ENCODE results near the gene ZNF524. TPM values are rescaled to one million over a fixed set of nuclear protein-coding genes. Genes with fewer than 3 reads are reported as not detected.
A peak's percentile ranks its signal among the peaks of the same experiment; 100 is the strongest.

ZNF524 gene
- polyA plus RNA-seq, 2 donors: 24.6 to 30.5 TPM

- Histone ChIP-seq H3K27ac (ENCODE audit: low read depth in 2 of 2, low read length in 1 of 2) (no peak overlapping the region), H3K36me3 (ENCODE audit: control insufficient read depth in 2 of 2, insufficient read depth in 2 of 2, low read length in 1 of 2) (peaks cover 0 to 12% of the 10 kb centered on the region in 2 donors), H3K4me1 (ENCODE audit: control insufficient read depth in 2 of 2, insufficient read depth in 2 of 2, low read length in 1 of 2) (peaks cover 0 to 1% of the 10 kb centered on the region in 2 donors), H3K27me3 (ENCODE audit: control insufficient read depth in 1 of 2, insufficient read depth in 2 of 2, low read length in 2 of 2) (no peaks in the 10 kb centered on the region), H3K4me3 (ENCODE audit: low read depth in 1 of 2, low read length in 2 of 2) (no peak overlapping the region), H3K9me3 (ENCODE audit: control insufficient read depth in 2 of 2, insufficient read depth in 1 of 2, low read depth in 1 of 2, low read length in 1 of 2) (no peaks in the 10 kb centered on the region)
- 95 to 96% methylated on average over 55 of the region's 55 CpGs for WGBS, 2 donors
These were observed 21.7 kb downstream of the ZNF524 start for GRCh38 chr19:55621673-55622231.

- WGBS, 2 donors: 93 to 95% methylated on average over 40 of the region's 40 CpGs
- Histone ChIP-seq H3K27me3 (ENCODE audit: control insufficient read depth in 1 of 2, insufficient read depth in 2 of 2, low read length in 2 of 2) (no peaks in the 10 kb centered on the region), H3K4me3 (ENCODE audit: low read depth in 1 of 2, low read length in 2 of 2) (no peak overlapping the region), H3K27ac (ENCODE audit: low read depth in 2 of 2, low read length in 1 of 2) (no peak overlapping the region), H3K4me1 (ENCODE audit: control insufficient read depth in 2 of 2, insufficient read depth in 2 of 2, low read length in 1 of 2) (peaks cover 0 to 1% of the 10 kb centered on the region in 2 donors), H3K36me3 (ENCODE audit: control insufficient read depth in 2 of 2, insufficient read depth in 2 of 2, low read length in 1 of 2) (peaks cover 0 to 9% of the 10 kb centered on the region in 2 donors), H3K9me3 (ENCODE audit: control insufficient read depth in 2 of 2, insufficient read depth in 1 of 2, low read depth in 1 of 2, low read length in 1 of 2) (no peaks in the 10 kb centered on the region)
These were observed 22.3 kb downstream of the ZNF524 start for GRCh38 chr19:55622242-55622969.

- H3K27ac ChIP-seq (ENCODE audit: low read depth in 2 of 2, low read length in 1 of 2): no peak overlapping the region
- 93 to 98% methylated on average over 7 of the region's 7 CpGs for WGBS, 2 donors
- peaks cover 0 to 1% of the 10 kb centered on the region in 2 donors for H3K4me1 ChIP-seq (ENCODE audit: control insufficient read depth in 2 of 2, insufficient read depth in 2 of 2, low read length in 1 of 2)
- H3K27me3 ChIP-seq (ENCODE audit: control insufficient read depth in 1 of 2, insufficient read depth in 2 of 2, low read length in 2 of 2): no peaks in the 10 kb centered on the region
- H3K4me3 ChIP-seq (ENCODE audit: low read depth in 1 of 2, low read length in 2 of 2): no peak overlapping the region
- no peaks in the 10 kb centered on the region for H3K9me3 ChIP-seq (ENCODE audit: control insufficient read depth in 2 of 2, insufficient read depth in 1 of 2, low read depth in 1 of 2, low read length in 1 of 2)
- H3K36me3 ChIP-seq (ENCODE audit: control insufficient read depth in 2 of 2, insufficient read depth in 2 of 2, low read length in 1 of 2): peaks cover 0 to 8% of the 10 kb centered on the region in 2 donors
These were observed 23.0 kb downstream of the ZNF524 start for GRCh38 chr19:55623130-55623529.

- peaks cover 0 to 8% of the 10 kb centered on the region in 2 donors for H3K36me3 ChIP-seq (ENCODE audit: control insufficient read depth in 2 of 2, insufficient read depth in 2 of 2, low read length in 1 of 2)
- H3K9me3 ChIP-seq (ENCODE audit: control insufficient read depth in 2 of 2, insufficient read depth in 1 of 2, low read depth in 1 of 2, low read length in 1 of 2): no peaks in the 10 kb centered on the region
- H3K27me3 ChIP-seq (ENCODE audit: control insufficient read depth in 1 of 2, insufficient read depth in 2 of 2, low read length in 2 of 2): no peaks in the 10 kb centered on the region
- peaks cover 0 to 1% of the 10 kb centered on the region in 2 donors for H3K4me1 ChIP-seq (ENCODE audit: control insufficient read depth in 2 of 2, insufficient read depth in 2 of 2, low read length in 1 of 2)
- 53 to 57% methylated on average over 7 of the region's 7 CpGs for WGBS, 2 donors
- no peak overlapping the region for H3K4me3 ChIP-seq (ENCODE audit: low read depth in 1 of 2, low read length in 2 of 2)
- H3K27ac ChIP-seq (ENCODE audit: low read depth in 2 of 2, low read length in 1 of 2): no peak overlapping the region
These were observed 23.5 kb downstream of the ZNF524 start for GRCh38 chr19:55623561-55623960.

- no peaks in the 10 kb centered on the region for H3K27me3 ChIP-seq (ENCODE audit: control insufficient read depth in 1 of 2, insufficient read depth in 2 of 2, low read length in 2 of 2)
- WGBS, 2 donors: 0 to 1% methylated on average over 53 to 56 of the region's 56 CpGs
- peaks cover 0 to 1% of the 10 kb centered on the region in 2 donors for H3K4me1 ChIP-seq (ENCODE audit: control insufficient read depth in 2 of 2, insufficient read depth in 2 of 2, low read length in 1 of 2)
- peak within 1 kb of the TSS; percentile 46 to 72 for H3K4me3 ChIP-seq (ENCODE audit: low read depth in 1 of 2, low read length in 2 of 2)
- H3K9me3 ChIP-seq (ENCODE audit: control insufficient read depth in 2 of 2, insufficient read depth in 1 of 2, low read depth in 1 of 2, low read length in 1 of 2): no peaks in the 10 kb centered on the region
- H3K27ac ChIP-seq (ENCODE audit: low read depth in 2 of 2, low read length in 1 of 2): peak within 1 kb of the TSS; percentile 96 to 98
- H3K36me3 ChIP-seq (ENCODE audit: control insufficient read depth in 2 of 2, insufficient read depth in 2 of 2, low read length in 1 of 2): peaks cover 0 to 8% of the 10 kb centered on the region in 2 donors
These were observed 24.3 kb downstream of the ZNF524 start, which contains the start of gene ZNF784 for GRCh38 chr19:55624109-55625003. Gene ZNF784 (minus strand): TSS chr19:55624566. CDS start chr19:55624561, 5 bp downstream.

GRCh38 chr19:55625004-55625326 lies 24.9 kb downstream of the ZNF524 start:
- Histone ChIP-seq H3K9me3 (ENCODE audit: control insufficient read depth in 2 of 2, insufficient read depth in 1 of 2, low read depth in 1 of 2, low read length in 1 of 2) (no peaks in the 10 kb centered on the region), H3K36me3 (ENCODE audit: control insufficient read depth in 2 of 2, insufficient read depth in 2 of 2, low read length in 1 of 2) (peaks cover 0 to 8% of the 10 kb centered on the region in 2 donors), H3K4me1 (ENCODE audit: control insufficient read depth in 2 of 2, insufficient read depth in 2 of 2, low read length in 1 of 2) (peaks cover 0 to 1% of the 10 kb centered on the region in 2 donors), H3K27me3 (ENCODE audit: control insufficient read depth in 1 of 2, insufficient read depth in 2 of 2, low read length in 2 of 2) (no peaks in the 10 kb centered on the region), H3K27ac (ENCODE audit: low read depth in 2 of 2, low read length in 1 of 2) (peak overlapping the region; percentile 96 to 98), H3K4me3 (ENCODE audit: low read depth in 1 of 2, low read length in 2 of 2) (peak overlapping the region in 1 of 2 donors; percentile 46)
- 36 to 43% methylated on average over 11 of the region's 11 CpGs for WGBS, 2 donors

GRCh38 chr19:55626350-55626749 lies 26.3 kb downstream of the ZNF524 start:
- Histone ChIP-seq H3K4me3 (ENCODE audit: low read depth in 1 of 2, low read length in 2 of 2) (no peak overlapping the region), H3K4me1 (ENCODE audit: control insufficient read depth in 2 of 2, insufficient read depth in 2 of 2, low read length in 1 of 2) (peaks cover 0 to 1% of the 10 kb centered on the region in 2 donors), H3K36me3 (ENCODE audit: control insufficient read depth in 2 of 2, insufficient read depth in 2 of 2, low read length in 1 of 2) (peaks cover 0 to 4% of the 10 kb centered on the region in 2 donors), H3K27me3 (ENCODE audit: control insufficient read depth in 1 of 2, insufficient read depth in 2 of 2, low read length in 2 of 2) (no peaks in the 10 kb centered on the region), H3K9me3 (ENCODE audit: control insufficient read depth in 2 of 2, insufficient read depth in 1 of 2, low read depth in 1 of 2, low read length in 1 of 2) (no peaks in the 10 kb centered on the region), H3K27ac (ENCODE audit: low read depth in 2 of 2, low read length in 1 of 2) (no peak overlapping the region)
- 62 to 83% methylated on average over 11 of the region's 11 CpGs for WGBS, 2 donors

- H3K9me3 ChIP-seq (ENCODE audit: control insufficient read depth in 2 of 2, insufficient read depth in 1 of 2, low read depth in 1 of 2, low read length in 1 of 2): no peaks in the 10 kb centered on the region
- 29 to 31% methylated on average over 3 of the region's 3 CpGs for WGBS, 2 donors
- H3K27me3 ChIP-seq (ENCODE audit: control insufficient read depth in 1 of 2, insufficient read depth in 2 of 2, low read length in 2 of 2): no peaks in the 10 kb centered on the region
- H3K27ac ChIP-seq (ENCODE audit: low read depth in 2 of 2, low read length in 1 of 2): peak overlapping the region in 1 of 2 donors; percentile 70
- H3K4me3 ChIP-seq (ENCODE audit: low read depth in 1 of 2, low read length in 2 of 2): no peak overlapping the region
- H3K4me1 ChIP-seq (ENCODE audit: control insufficient read depth in 2 of 2, insufficient read depth in 2 of 2, low read length in 1 of 2): peaks cover 4 to 13% of the 10 kb centered on the region in 2 donors
- no peaks in the 10 kb centered on the region for H3K36me3 ChIP-seq (ENCODE audit: control insufficient read depth in 2 of 2, insufficient read depth in 2 of 2, low read length in 1 of 2)
These were observed 32.4 kb downstream of the ZNF524 start for GRCh38 chr19:55632463-55632834.

GRCh38 chr19:55633861-55634260 lies 33.8 kb downstream of the ZNF524 start:
- Histone ChIP-seq H3K4me3 (ENCODE audit: low read depth in 1 of 2, low read length in 2 of 2) (no peak overlapping the region), H3K27ac (ENCODE audit: low read depth in 2 of 2, low read length in 1 of 2) (no peak overlapping the region), H3K36me3 (ENCODE audit: control insufficient read depth in 2 of 2, insufficient read depth in 2 of 2, low read length in 1 of 2) (no peaks in the 10 kb centered on the region), H3K9me3 (ENCODE audit: control insufficient read depth in 2 of 2, insufficient read depth in 1 of 2, low read depth in 1 of 2, low read length in 1 of 2) (no peaks in the 10 kb centered on the region), H3K4me1 (ENCODE audit: control insufficient read depth in 2 of 2, insufficient read depth in 2 of 2, low read length in 1 of 2) (peaks cover 4 to 13% of the 10 kb centered on the region in 2 donors), H3K27me3 (ENCODE audit: control insufficient read depth in 1 of 2, insufficient read depth in 2 of 2, low read length in 2 of 2) (no peaks in the 10 kb centered on the region)
- WGBS, 2 donors: 82 to 85% methylated on average over 8 of the region's 8 CpGs

All from esophagus (tissue), 2 donors.